SU-DHL-6 (cell line): Measurements from ENCODE around the gene IFI27.

ENCODE experiments used
- H2AFZ ChIP-seq: fragments of 200-600 bp; sonication (generic); 2 replicates; pipeline ENCODE4 v1.6.1; 2014; ENCODE audit warnings: low read depth, mild to moderate bottlenecking, moderate library complexity, mixed read lengths, antibody characterized with exemption, low read length; ENCODE audit not compliant: severe bottlenecking
- H3F3A ChIP-seq: fragments of 200-600 bp; shearing (Covaris generic); 2 replicates; pipeline ENCODE4 v1.6.0; 2016; ENCODE audit warnings: antibody characterized with exemption, mild to moderate bottlenecking; ENCODE audit not compliant: insufficient read depth
- H3K27ac ChIP-seq: fragments of 200-600 bp; sonication (generic); 2 replicates; pipeline ENCODE4 v1.5.1; 2016; ENCODE audit warnings: low read depth, mild to moderate bottlenecking, low read length, moderate library complexity, mixed read lengths
- H3K27me3 ChIP-seq: fragments of 200-600 bp; sonication (generic), shearing (Covaris generic); 2 replicates; pipeline ENCODE4 v1.6.0; 2014; ENCODE audit warnings: mild to moderate bottlenecking, low read length
- H3K36me3 ChIP-seq: fragments of 200-600 bp; sonication (generic); 2 replicates; pipeline ENCODE4 v1.6.1; 2014; ENCODE audit warnings: mild to moderate bottlenecking, low read length, mixed read lengths
- H3K4me2 ChIP-seq: fragments of 300-600, 200-600 bp; shearing (Covaris generic), sonication (generic); 2 replicates; pipeline ENCODE4 v1.6.0; 2014; ENCODE audit warnings: low read length, low read depth, mild to moderate bottlenecking; ENCODE audit not compliant: poor library complexity, severe bottlenecking
- H3K4me3 ChIP-seq: fragments of 200-600 bp; sonication (generic); 2 replicates; pipeline ENCODE4 v1.5.1; 2014; ENCODE audit warnings: antibody characterized with exemption, low read length, mild to moderate bottlenecking, mixed read lengths; ENCODE audit not compliant: insufficient read depth, poor library complexity, severe bottlenecking
- H3K79me2 ChIP-seq: fragments of 200-600 bp; sonication (generic); 2 replicates; pipeline ENCODE4 v1.6.1; 2014; ENCODE audit warnings: mild to moderate bottlenecking, low read length, moderate library complexity; ENCODE audit not compliant: insufficient read depth
- H3K9ac ChIP-seq: fragments of 200-600 bp; sonication (generic); 2 replicates; pipeline ENCODE4 v1.7.0; 2014; ENCODE audit warnings: mild to moderate bottlenecking, low read length
- H3K9me2 ChIP-seq: fragments of 200-600 bp; sonication (generic); replicated peaks from 2 replicates; pipeline ENCODE4 v1.6.1; 2014; ENCODE audit warnings: low read length; ENCODE audit not compliant: insufficient read depth
- H3K9me3 ChIP-seq: fragments of 200-600 bp; sonication (generic); 2 replicates; pipeline ENCODE4 v1.6.1; 2014; ENCODE audit warnings: low read length, mixed read lengths; ENCODE audit not compliant: insufficient read depth
- H4K20me1 ChIP-seq: fragments of 200-600 bp; sonication (generic); 2 replicates; pipeline ENCODE4 v1.6.1; 2014; ENCODE audit warnings: low read depth, mild to moderate bottlenecking, antibody characterized with exemption, low read length, moderate library complexity, mixed read lengths
- CTCF ChIP-seq: fragments of 200-600 bp; sonication (generic); IDR thresholded peaks from one replicate; pipeline ENCODE4 v1.5.1; 2017; ENCODE audit warnings: antibody characterized with exemption, mild to moderate bottlenecking, low read length, moderate library complexity; ENCODE audit not compliant: insufficient read depth, poor library complexity, severe bottlenecking
- EZH2phosphoT487 ChIP-seq: fragments of 200-600 bp; sonication (generic), shearing (Covaris generic); conservative IDR thresholded peaks from 2 replicates; pipeline ENCODE4 v1.6.1; 2018; ENCODE audit warnings: mild to moderate bottlenecking, antibody characterized with exemption, low read length, moderate library complexity, mixed read lengths

Gene IFI27

GRCh38 chr14:94124582-94125377 lies 14.2 kb downstream of the IFI27 start:
- Histone ChIP-seq H3K79me2 (no peaks in the 10 kb centered on the region), H3F3A (no peaks in the 10 kb centered on the region), H3K9ac (no peak overlapping the region), H3K4me2 (no peak overlapping the region), H4K20me1 (no peaks in the 10 kb centered on the region), H2AFZ (no peak overlapping the region), H3K9me2 (no peaks in the 10 kb centered on the region), H3K27ac (no peak overlapping the region), H3K27me3 (no peaks in the 10 kb centered on the region), H3K36me3 (no peaks in the 10 kb centered on the region), H3K4me3 (no peak overlapping the region), H3K9me3 (0 out of 2 replicates have a peak, but pooled peaks cover 2% of the 10 kb centered on the region)
- no peak for TF ChIP-seq EZH2phosphoT487
- no peak for TF ChIP-seq CTCF

- Histone ChIP-seq H4K20me1 (no peaks in the 10 kb centered on the region), H3K27me3 (no peaks in the 10 kb centered on the region), H3K4me3 (no peak overlapping the region), H3K9me3 (no peaks in the 10 kb centered on the region), H2AFZ (no peak overlapping the region), H3F3A (no peaks in the 10 kb centered on the region), H3K36me3 (no peaks in the 10 kb centered on the region), H3K79me2 (no peaks in the 10 kb centered on the region), H3K27ac (no peak overlapping the region), H3K9me2 (no peaks in the 10 kb centered on the region), H3K4me2 (no peak overlapping the region), H3K9ac (no peak overlapping the region)
- TF ChIP-seq EZH2phosphoT487 (no peak), CTCF (no peak)
These were observed 15.3 kb downstream of the IFI27 start for GRCh38 chr14:94125659-94126418.

- no peaks in the 10 kb centered on the region for H3K36me3 ChIP-seq
- no peak for TF ChIP-seq EZH2phosphoT487
- no peaks in the 10 kb centered on the region for H3K27me3 ChIP-seq
- H4K20me1 ChIP-seq = no peaks in the 10 kb centered on the region
- H3K9me3 ChIP-seq = no peaks in the 10 kb centered on the region
- H3K79me2 ChIP-seq = no peaks in the 10 kb centered on the region
- H3K9ac ChIP-seq = no peak overlapping the region
- H3F3A ChIP-seq = no peaks in the 10 kb centered on the region
- H3K27ac ChIP-seq = no peak overlapping the region
- no peak overlapping the region for H2AFZ ChIP-seq
- H3K4me2 ChIP-seq = no peak overlapping the region
- no peak overlapping the region for H3K4me3 ChIP-seq
- H3K9me2 ChIP-seq = no peaks in the 10 kb centered on the region
These were observed 15.8 kb downstream of the IFI27 start for GRCh38 chr14:94126419-94126677.

- no peak overlapping the region for H3K9ac ChIP-seq
- no peaks in the 10 kb centered on the region for H4K20me1 ChIP-seq
- no peaks in the 10 kb centered on the region for H3K36me3 ChIP-seq
- no peaks in the 10 kb centered on the region for H3F3A ChIP-seq
- no peaks in the 10 kb centered on the region for H3K27me3 ChIP-seq
- H3K9me3 ChIP-seq = no peaks in the 10 kb centered on the region
- H2AFZ ChIP-seq = no peak overlapping the region
- no peaks in the 10 kb centered on the region for H3K79me2 ChIP-seq
- no peaks in the 10 kb centered on the region for H3K9me2 ChIP-seq
- TF ChIP-seq CTCF (no peak), EZH2phosphoT487 (no peak)
- no peak overlapping the region for H3K4me2 ChIP-seq
- H3K27ac ChIP-seq = no peak overlapping the region
- no peak overlapping the region for H3K4me3 ChIP-seq
These were observed 16.3 kb downstream of the IFI27 start for GRCh38 chr14:94126800-94127199.
